GM10248 (cell line): ENCODE results near the gene ACOT7.

Experiments used
- CTCF ChIA-PET: fragments of 300-600 bp; sonication (Branson Sonifier 250); formaldehyde crosslinking; extraction: SDS; loops from one replicate; lab custom pipeline; 2021; ENCODE audit warnings: antibody characterized with exemption; lab: Yijun Ruan, JAX
- POLR2A ChIA-PET: fragments of 350-650 bp; sonication (Branson Sonifier 250); formaldehyde crosslinking; extraction: SDS; loops from one replicate; lab custom pipeline; 2020; ENCODE audit warnings: antibody characterized with exemption; lab: Yijun Ruan, JAX
- DNase-seq: peaks from one replicate; pipeline ENCODE4 v3.0.0; 2012; ENCODE audit errors: extremely low spot score
- TF ChIP-seq, protein P1 (sequence below): IDR thresholded peaks from 2 replicates; pipeline ENCODE4 v1.5.1; 2012; ENCODE audit warnings: mild to moderate bottlenecking, low read depth; ENCODE audit errors: extremely low read depth, missing control alignments, control extremely low read depth

ACOT7 gene

DNA sequence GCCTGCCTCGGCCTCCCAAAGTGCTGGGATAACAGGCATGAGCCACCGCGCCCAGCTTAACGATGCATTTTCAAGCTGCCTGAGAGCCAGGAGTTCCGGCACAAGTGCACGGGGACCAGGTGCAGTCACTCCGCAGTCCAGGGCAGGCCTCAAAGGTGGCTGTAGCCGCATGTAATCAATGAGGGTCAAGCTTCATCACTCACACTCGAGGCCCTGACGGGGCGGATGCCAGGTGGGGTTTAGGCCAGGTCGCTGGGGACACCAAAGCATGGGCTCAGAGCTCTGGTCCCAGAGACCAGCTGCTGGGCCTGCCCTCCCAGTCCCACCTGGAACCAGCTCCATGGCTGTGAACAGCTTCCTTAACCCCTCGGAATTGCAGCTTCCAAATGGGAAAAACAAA is 106.5 kb downstream of the ACOT7 start:
- no peak for DNase-seq
- TF ChIP-seq, protein P1, sequence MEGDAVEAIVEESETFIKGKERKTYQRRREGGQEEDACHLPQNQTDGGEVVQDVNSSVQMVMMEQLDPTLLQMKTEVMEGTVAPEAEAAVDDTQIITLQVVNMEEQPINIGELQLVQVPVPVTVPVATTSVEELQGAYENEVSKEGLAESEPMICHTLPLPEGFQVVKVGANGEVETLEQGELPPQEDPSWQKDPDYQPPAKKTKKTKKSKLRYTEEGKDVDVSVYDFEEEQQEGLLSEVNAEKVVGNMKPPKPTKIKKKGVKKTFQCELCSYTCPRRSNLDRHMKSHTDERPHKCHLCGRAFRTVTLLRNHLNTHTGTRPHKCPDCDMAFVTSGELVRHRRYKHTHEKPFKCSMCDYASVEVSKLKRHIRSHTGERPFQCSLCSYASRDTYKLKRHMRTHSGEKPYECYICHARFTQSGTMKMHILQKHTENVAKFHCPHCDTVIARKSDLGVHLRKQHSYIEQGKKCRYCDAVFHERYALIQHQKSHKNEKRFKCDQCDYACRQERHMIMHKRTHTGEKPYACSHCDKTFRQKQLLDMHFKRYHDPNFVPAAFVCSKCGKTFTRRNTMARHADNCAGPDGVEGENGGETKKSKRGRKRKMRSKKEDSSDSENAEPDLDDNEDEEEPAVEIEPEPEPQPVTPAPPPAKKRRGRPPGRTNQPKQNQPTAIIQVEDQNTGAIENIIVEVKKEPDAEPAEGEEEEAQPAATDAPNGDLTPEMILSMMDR: no peak
- CTCF ChIA-PET: interaction anchor here (1.4 kb wide), 2 partner anchors 41 to 57 kb away, joined by 4 read pairs; no protein-coding TSS in a partner anchor
- POLR2A ChIA-PET: no interaction called here

DNA sequence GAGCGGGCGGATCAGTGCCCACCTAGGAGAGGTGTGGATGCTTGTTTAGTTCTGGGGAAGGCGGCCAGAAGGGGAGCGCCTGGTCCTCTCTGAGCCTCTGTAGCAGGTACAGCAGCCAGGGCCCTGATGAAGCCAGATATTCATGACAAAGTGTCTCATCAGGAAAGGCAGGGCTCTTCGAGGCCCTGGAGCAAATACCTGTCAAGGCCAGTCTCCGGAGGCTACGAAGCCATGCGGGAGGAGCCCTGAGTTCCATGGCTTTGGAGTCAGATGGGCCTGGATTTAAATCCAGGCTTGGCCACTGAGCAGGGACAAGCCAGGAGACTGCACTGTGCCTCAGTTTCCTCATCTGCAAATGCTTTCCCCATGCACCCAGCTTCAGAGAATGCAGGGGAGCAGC is 107.3 kb downstream of the ACOT7 start:
- TF ChIP-seq, protein P1: no peak
- ChIA-PET POLR2A (no interaction called here), CTCF (interaction anchor here (1.4 kb wide), 2 partner anchors 40 to 57 kb away, joined by 4 read pairs; no protein-coding TSS in a partner anchor)
- no peak for DNase-seq

DNA sequence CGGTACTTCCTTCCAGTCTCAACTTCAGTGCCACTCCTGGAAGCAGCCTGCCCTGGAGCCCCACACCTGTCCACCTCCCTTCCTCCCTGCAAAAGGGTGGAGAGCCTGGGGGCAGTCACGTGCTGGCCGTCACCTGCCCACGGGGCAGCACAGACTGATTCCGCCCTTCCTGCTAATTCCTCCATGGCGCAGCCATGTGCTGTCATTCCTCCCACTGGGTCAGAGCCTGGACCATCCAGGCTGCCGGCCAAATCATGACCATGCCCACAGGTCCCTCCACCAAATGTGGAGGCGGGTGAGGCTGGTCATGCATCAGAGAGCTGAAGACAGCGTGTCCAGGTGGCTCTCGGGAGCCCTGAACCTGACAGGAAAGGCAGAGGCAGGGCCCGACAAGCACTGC is 108.2 kb downstream of the ACOT7 start:
- TF ChIP-seq, protein P1: no peak
- ChIA-PET CTCF (no interaction called here), POLR2A (no interaction called here)
- no peak for DNase-seq

DNA sequence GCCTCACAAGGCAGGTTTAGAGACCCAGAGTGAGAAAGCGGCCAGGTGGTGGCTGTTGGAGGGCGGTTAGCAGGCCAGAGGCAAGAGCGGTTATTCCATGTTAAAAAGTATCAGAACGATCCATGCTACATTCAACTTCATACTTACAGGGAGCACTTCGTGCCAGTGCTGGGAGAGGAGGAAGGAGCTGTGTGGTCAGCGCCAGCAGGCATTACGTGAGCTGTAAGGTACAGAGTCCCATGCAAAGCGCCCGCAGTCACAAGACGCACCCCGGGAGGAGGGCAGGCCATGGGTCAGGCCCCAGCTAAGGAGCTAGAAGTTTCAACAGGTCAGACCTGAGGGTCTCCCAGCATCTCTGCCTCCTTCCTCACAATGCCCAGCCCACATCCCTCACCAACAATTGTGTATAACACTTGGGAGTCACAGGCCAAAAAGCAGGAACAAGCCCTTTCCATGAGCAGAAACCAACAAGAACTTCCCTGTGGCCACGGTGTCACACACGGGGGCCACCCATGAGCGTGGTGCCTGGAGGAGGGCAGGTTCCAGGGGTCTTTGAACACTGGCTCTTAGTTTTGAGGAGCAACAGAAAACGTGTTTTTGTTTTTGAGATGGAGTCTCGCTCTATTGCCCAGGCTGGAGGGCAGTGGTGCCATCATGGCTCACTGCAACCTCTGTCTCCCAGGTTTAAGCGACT is 110.8 kb downstream of the ACOT7 start:
- DNase-seq: no peak
- TF ChIP-seq, protein P1: no peak
- ChIA-PET POLR2A (no interaction called here), CTCF (interaction anchor here (1.9 to 2.3 kb wide), 2 partner anchors 17 to 36 kb away, joined by 5 to 7 read pairs; no protein-coding TSS in a partner anchor)

DNA sequence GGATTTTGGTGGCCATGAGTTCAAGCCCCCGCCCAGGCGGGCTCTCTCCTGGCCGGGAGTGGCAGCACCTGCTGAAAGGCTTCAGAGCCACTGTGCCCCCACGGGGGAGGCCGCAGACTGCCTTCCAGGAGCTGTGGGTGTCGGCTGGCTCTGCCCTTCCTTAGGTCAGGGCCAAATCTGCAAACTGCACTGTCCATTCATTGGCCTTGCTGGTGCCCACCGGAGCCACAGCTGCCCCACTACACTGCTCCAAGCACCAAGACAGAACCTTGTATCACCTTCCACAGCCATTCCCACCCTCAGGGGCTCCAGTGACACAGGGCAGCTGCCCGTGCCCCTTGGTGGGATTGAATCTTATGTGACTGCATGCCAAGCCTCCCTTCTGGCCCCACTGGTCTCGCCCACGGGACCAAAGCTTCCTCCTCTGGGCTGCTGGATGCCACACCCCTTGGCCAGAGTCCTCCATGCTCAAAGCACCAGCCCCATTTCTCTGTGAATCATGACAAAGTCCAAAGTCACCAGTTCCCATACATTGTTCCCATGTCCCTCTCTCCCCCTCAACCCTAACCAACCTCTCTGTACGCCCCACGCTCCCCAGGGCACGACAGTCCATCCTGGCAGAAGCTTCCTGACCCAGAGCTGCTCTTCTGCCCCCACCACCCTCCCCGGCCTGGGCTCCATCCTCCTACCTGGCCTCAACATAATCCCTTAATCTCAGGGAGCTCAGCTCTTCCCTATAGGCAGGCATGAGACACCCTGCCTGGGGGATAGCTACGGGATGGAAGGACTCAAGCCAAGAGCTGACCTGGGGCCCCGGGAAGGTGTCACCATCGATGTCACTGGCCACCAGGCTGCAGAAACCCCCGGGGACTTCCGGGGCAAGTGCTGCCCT is 111.8 kb downstream of the ACOT7 start:
- no peak for DNase-seq
- POLR2A ChIA-PET: no interaction called here
- CTCF ChIA-PET: interaction anchor here (1.9 to 2.3 kb wide), 2 partner anchors 18 to 35 kb away, joined by 5 to 7 read pairs; no protein-coding TSS in a partner anchor
- TF ChIP-seq, protein P1: no peak

DNA sequence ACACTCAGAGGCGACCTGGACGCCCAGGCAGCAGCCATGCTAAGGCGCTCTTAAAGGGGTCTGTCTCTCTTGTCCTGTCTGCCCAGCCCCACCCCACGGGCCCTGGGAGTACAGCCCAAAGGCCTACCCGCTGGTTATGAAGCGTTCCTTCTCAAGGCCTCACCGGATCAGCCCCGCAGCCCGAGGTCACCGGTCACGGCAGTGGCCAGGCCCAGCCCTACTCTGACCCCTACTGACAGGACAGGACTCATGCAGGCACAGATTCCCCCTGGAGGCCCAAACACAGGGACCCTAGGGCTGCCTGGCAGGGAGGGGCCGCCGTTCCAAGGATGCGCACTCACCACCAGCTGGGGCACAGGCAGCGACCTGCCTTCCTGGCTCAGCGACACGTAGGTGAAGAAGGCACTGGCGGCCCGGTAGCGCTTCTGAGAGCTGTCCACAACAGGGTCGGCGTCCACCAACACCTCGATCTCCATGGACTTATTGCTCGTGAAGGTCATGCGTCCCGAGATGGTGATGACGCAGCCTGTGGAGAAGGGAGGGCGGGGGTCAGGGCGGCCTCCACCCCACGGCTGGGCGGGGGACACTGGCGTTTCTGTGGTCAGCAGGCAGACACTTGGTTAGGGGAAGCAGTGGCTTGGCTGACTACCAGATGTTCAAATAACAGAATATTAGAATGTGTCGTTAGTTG is 112.7 kb downstream of the ACOT7 start:
- no peak for DNase-seq
- TF ChIP-seq, protein P1: no peak
- CTCF ChIA-PET: interaction anchor here (0.9 kb wide), 1 partner anchor 10 kb away, joined by 3 read pairs; no protein-coding TSS in a partner anchor

More for the DNA sequence above, 112.7 kb downstream of the ACOT7 start:
- POLR2A ChIA-PET: no interaction called here
